Esophagus squamous epithelium (tissue), 5 donors: ENCODE results near the gene CAV3. TPM values are rescaled to one million over a fixed set of nuclear protein-coding genes. Genes with fewer than 3 reads are reported as not detected.

Experiments
- DNase-seq: peaks from one replicate; lab custom pipeline; 2025; lab: John Stamatoyannopoulos, UW
- H3K27ac ChIP-seq, 4 donors: fragments of 200-600 bp; sonication (generic); one replicate each; pipeline ENCODE4 v1.5.1; 2016 to 2019; ENCODE audit warnings: mild to moderate bottlenecking in 1 of 4
- H3K27me3 ChIP-seq, 4 donors: fragments of 200-600 bp; sonication (generic); 1 replicate in 3 of 4; 2 replicates in 1 of 4; pipeline versions ENCODE4 v1.5.1 to v1.6.0; 2017 to 2021; ENCODE audit warnings: antibody characterized with exemption in 1 of 4
- H3K36me3 ChIP-seq, 3 donors: fragments of 200-600 bp; sonication (generic); one replicate each; pipeline ENCODE4 v1.5.1; 2016 to 2019
- H3K4me1 ChIP-seq, 3 donors: fragments of 200-600 bp; sonication (generic); one replicate each; pipeline ENCODE4 v1.5.1; 2017 to 2019
- H3K4me3 ChIP-seq, 4 donors: fragments of 200-600 bp; sonication (generic); 1 replicate in 3 of 4; 2 replicates in 1 of 4; pipeline ENCODE4 v1.5.1; 2016 to 2019; ENCODE audit warnings: mild to moderate bottlenecking in 2 of 4, moderate library complexity in 1 of 4
- H3K9me3 ChIP-seq, 3 donors: fragments of 200-600 bp; sonication (generic); one replicate each; pipeline ENCODE4 v1.5.1; 2016 to 2019
- POLR2A ChIP-seq, 4 donors: fragments of 450-650 bp; IDR thresholded peaks; one replicate each; pipeline ENCODE4 v1.6.1; 2017; ENCODE audit warnings: antibody characterized with exemption in 4 of 4, mild to moderate bottlenecking in 4 of 4, moderate library complexity in 3 of 4
- WGBS, 2 donors: methylation state at CpG; one replicate each; pipeline ENCODE4 v1.1.5; 2018; 5-methylcytosine and 5-hydroxymethylcytosine counted together
- intact Hi-C: fragments of 100-400 bp; cut with DNase I; formaldehyde crosslinking; loops from one replicate; pipeline ENCODE4 v1.15.0; 2022
- total RNA-seq, 4 donors: library from RNA; depleted of rRNA; stranded (reverse); fragments of >200 nt; gene quantifications; one replicate each; pipeline ENCODE4 v1.1.0, GENCODE V29; 2016
- TF ChIP-seq, protein P1 (sequence below), 6 experiments: fragments of 450-650 bp in 4 of 6; fragments of 200-600 bp in 2 of 6; sonication (generic) in 2 of 6; IDR thresholded peaks; one replicate each; pipeline ENCODE4 v1.5.1; 2016 to 2019; ENCODE audit warnings: antibody characterized with exemption in 6 of 6, mild to moderate bottlenecking in 4 of 6, moderate library complexity in 4 of 6
- donor health status: DM: yes; HTN: yes; CAD: no.

Gene CAV3
- total RNA-seq, 4 donors from 2014 or later = not detected

DNA sequence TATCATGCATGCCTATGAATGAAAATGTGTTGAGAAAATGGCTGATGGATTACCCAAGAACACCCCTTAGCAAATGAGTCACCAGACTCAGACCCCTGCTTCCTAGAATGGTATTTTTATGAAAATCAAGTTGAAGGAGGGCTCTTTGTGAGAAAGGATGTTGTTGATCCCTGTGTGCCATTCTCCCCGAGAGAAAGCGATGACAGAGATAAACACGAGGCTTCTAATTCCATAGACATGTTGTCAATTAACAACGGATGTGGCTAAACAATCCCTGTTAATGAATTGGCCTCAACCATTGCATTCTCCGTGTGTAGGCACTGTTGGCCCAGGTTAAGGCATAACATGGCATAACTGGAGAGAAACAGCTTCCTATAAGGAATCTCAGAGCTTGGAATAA lies 41.6 kb downstream of the CAV3 start:
- TF ChIP-seq, protein P1, sequence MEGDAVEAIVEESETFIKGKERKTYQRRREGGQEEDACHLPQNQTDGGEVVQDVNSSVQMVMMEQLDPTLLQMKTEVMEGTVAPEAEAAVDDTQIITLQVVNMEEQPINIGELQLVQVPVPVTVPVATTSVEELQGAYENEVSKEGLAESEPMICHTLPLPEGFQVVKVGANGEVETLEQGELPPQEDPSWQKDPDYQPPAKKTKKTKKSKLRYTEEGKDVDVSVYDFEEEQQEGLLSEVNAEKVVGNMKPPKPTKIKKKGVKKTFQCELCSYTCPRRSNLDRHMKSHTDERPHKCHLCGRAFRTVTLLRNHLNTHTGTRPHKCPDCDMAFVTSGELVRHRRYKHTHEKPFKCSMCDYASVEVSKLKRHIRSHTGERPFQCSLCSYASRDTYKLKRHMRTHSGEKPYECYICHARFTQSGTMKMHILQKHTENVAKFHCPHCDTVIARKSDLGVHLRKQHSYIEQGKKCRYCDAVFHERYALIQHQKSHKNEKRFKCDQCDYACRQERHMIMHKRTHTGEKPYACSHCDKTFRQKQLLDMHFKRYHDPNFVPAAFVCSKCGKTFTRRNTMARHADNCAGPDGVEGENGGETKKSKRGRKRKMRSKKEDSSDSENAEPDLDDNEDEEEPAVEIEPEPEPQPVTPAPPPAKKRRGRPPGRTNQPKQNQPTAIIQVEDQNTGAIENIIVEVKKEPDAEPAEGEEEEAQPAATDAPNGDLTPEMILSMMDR (IDR thresholded peaks at IDR 0.05) = no peak
- no peak for TF ChIP-seq POLR2A (IDR thresholded peaks at IDR 0.05)
- 73 to 83% methylated on average over 3 to 5 of the region's 5 CpGs for WGBS, 2 donors

DNA sequence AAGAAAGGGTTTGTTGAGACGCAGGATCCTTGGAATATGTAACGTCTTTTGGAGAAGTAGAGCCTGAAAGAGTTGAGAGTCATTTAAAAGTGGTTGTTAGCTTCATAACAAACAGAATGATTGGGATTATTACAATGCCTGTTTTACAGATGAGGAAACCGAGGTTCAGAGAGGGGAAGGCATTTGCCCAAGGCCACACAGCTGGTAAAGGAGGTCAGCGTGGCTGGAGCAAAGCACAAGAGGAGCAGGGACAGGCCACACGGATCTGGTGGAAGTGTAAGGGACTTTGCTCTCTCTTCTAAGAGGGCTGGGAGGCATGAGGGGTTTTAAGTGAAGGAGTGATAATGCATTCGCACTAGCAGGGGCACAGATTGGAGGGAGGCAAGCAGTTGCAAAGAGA lies 42.0 kb downstream of the CAV3 start:
- H3K4me1 ChIP-seq = no peaks in the 10 kb centered on the region
- H3K36me3 ChIP-seq = no peaks in the 10 kb centered on the region
- intact Hi-C loops = no loop called here
- no peak for TF ChIP-seq POLR2A (IDR thresholded peaks at IDR 0.05)
- TF ChIP-seq, protein P1 (IDR thresholded peaks at IDR 0.05) = no peak
- peaks cover 0 to 65% (median 0%) of the 10 kb centered on the region in 4 donors for H3K27me3 ChIP-seq
- 81 to 87% methylated on average over 6 of the region's 6 CpGs for WGBS, 2 donors
- H3K27ac ChIP-seq = peak overlapping the region in 1 of 4 donors; percentile 39
- no peak overlapping the region for H3K4me3 ChIP-seq
- H3K9me3 ChIP-seq = no peaks in the 10 kb centered on the region
- no peak for DNase-seq

More for the DNA sequence above, 41.6 kb downstream of the CAV3 start:
- no peak overlapping the region for H3K4me3 ChIP-seq
- intact Hi-C loops = no loop called here
- DNase-seq = no peak
- H3K27me3 ChIP-seq = peaks cover 0 to 69% (median 0%) of the 10 kb centered on the region in 4 donors
- no peaks in the 10 kb centered on the region for H3K4me1 ChIP-seq
- H3K36me3 ChIP-seq = no peaks in the 10 kb centered on the region
- H3K9me3 ChIP-seq = no peaks in the 10 kb centered on the region
- H3K27ac ChIP-seq = no peak overlapping the region

DNA sequence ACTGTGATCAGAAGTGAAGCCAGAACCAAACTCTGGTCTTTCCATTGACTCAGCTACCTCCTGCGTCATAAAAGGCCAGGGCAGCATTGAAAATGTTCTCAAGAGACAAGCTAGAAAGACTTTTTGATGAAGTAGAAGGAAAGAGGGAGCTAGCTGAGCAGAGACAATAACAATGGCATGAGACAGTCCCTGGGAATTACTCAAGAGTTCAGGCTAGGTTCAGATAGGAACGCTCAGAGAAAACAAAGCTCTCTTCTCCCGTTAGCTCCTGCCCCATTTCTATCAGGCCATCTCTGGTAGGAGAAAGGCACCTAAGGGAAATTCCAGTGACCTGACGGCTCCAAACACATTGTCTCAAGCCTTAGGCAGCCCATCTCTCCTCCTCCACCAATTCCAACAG lies 42.8 kb downstream of the CAV3 start:
- no peak for DNase-seq
- TF ChIP-seq, protein P1 (IDR thresholded peaks at IDR 0.05) = no peak
- TF ChIP-seq POLR2A (IDR thresholded peaks at IDR 0.05) = no peak
- 49 to 69% methylated on average over 4 of the region's 4 CpGs for WGBS, 2 donors
- Histone ChIP-seq H3K36me3 (no peaks in the 10 kb centered on the region), H3K4me1 (no peaks in the 10 kb centered on the region), H3K27me3 (peaks cover 0 to 57% (median 0%) of the 10 kb centered on the region in 4 donors), H3K27ac (no peak overlapping the region), H3K4me3 (no peak overlapping the region), H3K9me3 (no peaks in the 10 kb centered on the region)
- intact Hi-C loops = no loop called here

DNA sequence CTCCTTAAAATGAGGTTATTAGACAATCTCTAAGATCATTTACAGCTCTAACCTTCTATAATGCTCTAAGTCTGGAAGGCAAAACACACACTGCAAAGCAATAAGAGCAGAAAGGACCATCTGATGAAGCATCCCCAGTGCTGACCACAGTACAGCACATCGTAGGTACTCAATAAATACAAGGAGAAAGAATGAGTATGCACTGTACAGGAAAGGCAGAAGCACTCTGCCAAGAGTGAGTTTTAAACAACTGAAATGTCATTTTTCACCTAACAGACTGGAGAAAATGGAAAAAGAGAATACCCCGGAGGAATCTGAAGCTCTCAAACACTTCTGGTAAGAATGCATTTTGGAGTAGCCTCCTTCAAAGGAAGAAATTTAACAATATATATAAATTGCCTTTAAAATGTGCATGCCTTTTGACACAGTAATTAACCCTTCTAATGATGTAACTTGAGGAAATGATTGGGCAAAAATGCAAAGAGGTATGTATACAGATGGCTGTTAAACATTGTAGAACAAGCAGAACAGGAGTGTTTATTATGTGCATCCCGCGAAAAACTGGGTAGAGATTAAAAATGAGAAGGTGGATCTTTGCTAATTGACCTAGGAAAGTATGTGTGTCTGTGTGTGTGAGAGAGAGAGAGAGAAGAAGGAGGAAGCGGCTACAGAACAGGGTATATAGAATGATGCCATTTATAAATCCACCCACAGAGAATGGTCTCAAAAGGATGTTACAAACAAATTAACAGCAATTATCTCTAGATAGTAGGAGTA lies 43.8 kb downstream of the CAV3 start:
- H3K27me3 ChIP-seq = peaks cover 0 to 53% (median 0%) of the 10 kb centered on the region in 4 donors
- no peaks in the 10 kb centered on the region for H3K36me3 ChIP-seq
- no peaks in the 10 kb centered on the region for H3K4me1 ChIP-seq
- intact Hi-C loops = no loop called here
- H3K9me3 ChIP-seq = no peaks in the 10 kb centered on the region
- TF ChIP-seq, protein P1 (IDR thresholded peaks at IDR 0.05) = no peak
- no peak for TF ChIP-seq POLR2A (IDR thresholded peaks at IDR 0.05)
- H3K4me3 ChIP-seq = no peak overlapping the region
- DNase-seq = no peak
- no peak overlapping the region for H3K27ac ChIP-seq
- 72 to 74% methylated on average over 5 of the region's 5 CpGs for WGBS, 2 donors

DNA sequence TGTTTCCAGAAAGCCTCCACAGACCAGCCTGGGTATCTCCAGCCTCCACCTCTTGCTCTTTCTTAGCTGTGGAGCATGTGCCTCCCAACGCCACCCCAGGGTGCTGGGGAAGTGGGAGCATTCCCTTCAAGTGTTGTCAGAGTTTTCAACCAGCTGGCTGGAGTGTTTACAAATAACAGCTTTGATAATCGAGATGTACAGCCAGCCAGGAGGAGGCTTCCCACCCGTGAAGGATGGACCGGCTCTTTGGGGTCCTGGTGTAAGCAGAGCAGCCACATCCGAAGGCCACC lies 44.3 kb downstream of the CAV3 start:
- intact Hi-C loops = no loop called here
- TF ChIP-seq, protein P1 (IDR thresholded peaks at IDR 0.05) = no peak
- no peak for TF ChIP-seq POLR2A (IDR thresholded peaks at IDR 0.05)
- Histone ChIP-seq H3K4me3 (no peak overlapping the region), H3K36me3 (no peaks in the 10 kb centered on the region), H3K27ac (no peak overlapping the region), H3K4me1 (no peaks in the 10 kb centered on the region), H3K27me3 (peaks cover 0 to 52% (median 0%) of the 10 kb centered on the region in 4 donors), H3K9me3 (no peaks in the 10 kb centered on the region)
- DNase-seq = no peak
- WGBS, 2 donors = 59 to 69% methylated on average over 4 to 5 of the region's 5 CpGs
